GM12878 (cell line): ENCODE data around the gene MDN1.

Experiments used
- CHD2 ChIP-seq: IDR thresholded peaks from 2 replicates; pipeline ENCODE4 v1.6.1; 2011; ENCODE audit warnings: low read depth, low read length, improper control_type of control experiment, borderline replicate concordance
- CTCF ChIP-seq, 3 experiments: IDR thresholded peaks in 2 of 3; conservative IDR thresholded peaks in 1 of 3; 2 replicates each; pipeline ENCODE4 v1.5.1; 2011; ENCODE audit warnings: low read depth in 3 of 3, low read length in 3 of 3, mild to moderate bottlenecking in 3 of 3, control low read depth in 2 of 3, moderate library complexity in 2 of 3, inconsistent platforms in 1 of 3, mixed read lengths in 1 of 3; ENCODE audit not compliant: control insufficient read depth in 2 of 3, insufficient read depth in 1 of 3; ENCODE audit errors: extremely low read depth in 1 of 3
- GABPA ChIP-seq: IDR thresholded peaks from 2 replicates; pipeline ENCODE4 v1.6.1; 2014; ENCODE audit warnings: antibody characterized with exemption, low read depth, mild to moderate bottlenecking, inconsistent platforms
- MAX ChIP-seq: IDR thresholded peaks from 2 replicates; pipeline ENCODE4 v1.6.1; 2012; ENCODE audit warnings: low read depth, low read length, improper control_type of control experiment
- POLR2AphosphoS5 ChIP-seq: IDR thresholded peaks from 2 replicates; pipeline ENCODE4 v1.6.1; 2011; ENCODE audit warnings: mild to moderate bottlenecking, low read length, inconsistent platforms
- POU2F2 ChIP-seq: IDR thresholded peaks from 3 replicates; pipeline ENCODE4 v1.6.1; 2011; ENCODE audit warnings: low read depth, mild to moderate bottlenecking, low read length, borderline replicate concordance
- RAD21 ChIP-seq: IDR thresholded peaks from 2 replicates; pipeline ENCODE4 v1.6.1; 2011; ENCODE audit warnings: mild to moderate bottlenecking, low read depth, low read length, moderate library complexity; ENCODE audit not compliant: insufficient read depth
- SMC3 ChIP-seq: IDR thresholded peaks from 2 replicates; pipeline ENCODE4 v1.6.1; 2011; ENCODE audit warnings: low read length, improper control_type of control experiment, borderline replicate concordance
- TAF1 ChIP-seq: IDR thresholded peaks from 2 replicates; pipeline ENCODE4 v1.6.1; 2011; ENCODE audit warnings: mild to moderate bottlenecking, low read depth, low read length, borderline replicate concordance
- TCF7 ChIP-seq: IDR thresholded peaks from 2 replicates; pipeline ENCODE4 v1.6.1; 2014; ENCODE audit warnings: antibody characterized with exemption, borderline replicate concordance
- YBX1 ChIP-seq: fragments of 450-650 bp; IDR thresholded peaks from 2 replicates; pipeline ENCODE4 v1.6.1; 2016; ENCODE audit warnings: antibody characterized with exemption

GRCh38 chr6:89610149-89610642 lies 209.4 kb downstream of the MDN1 start:
- TF ChIP-seq RAD21, result peak; percentile 73
- no peak for TF ChIP-seq MAX
- no peak for TF ChIP-seq POLR2AphosphoS5
- no peak for TF ChIP-seq YBX1
- TF ChIP-seq CTCF (IDR thresholded peaks at IDR 0.05 in 2 of 3, conservative IDR thresholded peaks at IDR 0.05 in 1 of 3; ENCODE audit: control insufficient read depth in 2 of 3, extremely low read depth in 1 of 3, insufficient read depth in 1 of 3, low read depth in 3 of 3, low read length in 3 of 3), result peak; percentile 81 to 93 (median 91)
- no peak for TF ChIP-seq CHD2
- peak; percentile 98 for TF ChIP-seq SMC3
- no peak for TF ChIP-seq POU2F2
- no peak for TF ChIP-seq TCF7
- no peak for TF ChIP-seq TAF1
- no peak for TF ChIP-seq GABPA
